AG08396 (cell line): Measurements from ENCODE around the gene SNX30.
A peak's percentile ranks its signal among the peaks of the same experiment; 100 is the strongest.

ENCODE experiments used
- DNase-seq: peaks from one replicate; pipeline ENCODE4 v3.0.0; 2012; ENCODE audit warnings: low spot score, mixed read lengths

Gene SNX30

DNA sequence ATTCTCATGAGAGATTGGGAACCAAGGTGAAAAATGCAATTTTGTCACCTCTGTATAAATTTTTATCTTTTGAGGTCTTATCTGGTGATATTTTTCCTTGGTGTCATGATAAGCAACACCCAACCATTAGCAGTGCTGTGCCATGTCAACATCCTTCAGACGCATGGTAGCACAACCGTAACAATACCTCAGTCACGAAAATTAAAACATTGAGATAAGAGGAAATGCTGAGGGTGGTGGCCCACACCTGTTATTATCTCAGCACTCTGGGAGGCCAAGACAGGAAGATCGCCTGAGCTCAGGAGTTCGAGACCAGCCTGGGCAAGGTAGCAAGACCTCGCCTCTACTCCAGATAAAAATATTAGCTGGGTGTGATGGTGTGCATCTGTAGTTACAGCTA is 107.4 kb downstream of the SNX30 start:
- no peak for DNase-seq

DNA sequence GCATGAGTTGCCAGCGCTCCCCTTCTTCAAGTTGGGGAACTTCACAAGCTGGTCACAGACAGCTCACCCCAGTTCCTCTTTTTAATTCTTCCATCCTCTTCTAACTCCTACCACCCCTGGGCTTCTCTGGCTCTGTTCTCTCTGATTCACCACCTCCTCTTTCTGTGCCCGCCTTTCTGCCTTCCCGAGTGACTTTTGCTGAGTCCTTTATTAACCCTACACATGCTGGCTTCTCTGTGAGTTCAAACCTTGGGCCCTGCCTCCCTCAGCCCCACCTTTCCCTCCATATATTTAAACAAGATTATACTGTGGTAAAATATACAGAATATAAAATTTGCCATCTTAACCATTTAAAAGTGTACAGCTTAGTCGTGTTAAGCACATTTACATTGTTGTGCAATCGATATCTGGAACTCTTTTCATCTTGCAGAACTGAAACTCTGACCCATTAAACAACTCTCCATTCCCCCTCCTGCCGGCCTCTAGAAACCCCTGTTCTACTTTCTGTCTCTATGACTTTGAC is 108.1 kb downstream of the SNX30 start:
- peak; percentile 43 for DNase-seq

DNA sequence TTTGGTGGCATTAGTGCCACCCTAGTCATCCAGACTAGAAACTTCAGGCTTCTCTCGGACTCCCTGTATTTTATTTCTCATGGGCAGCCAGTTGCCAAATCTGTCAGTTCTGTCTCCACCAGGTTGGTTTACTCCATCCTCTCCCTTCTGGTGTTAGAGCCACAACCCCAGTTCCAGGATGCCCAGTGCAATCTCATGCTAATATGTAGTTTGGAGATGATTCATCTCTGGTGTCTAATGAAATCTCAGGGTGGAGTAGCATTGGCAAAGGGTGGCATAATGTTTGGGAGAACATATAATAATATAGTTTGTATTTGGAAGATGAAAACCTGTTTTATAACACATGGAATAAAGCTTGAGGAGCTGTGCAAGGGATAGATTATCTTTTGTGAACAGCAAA is 109.9 kb downstream of the SNX30 start:
- DNase-seq, result no peak

DNA sequence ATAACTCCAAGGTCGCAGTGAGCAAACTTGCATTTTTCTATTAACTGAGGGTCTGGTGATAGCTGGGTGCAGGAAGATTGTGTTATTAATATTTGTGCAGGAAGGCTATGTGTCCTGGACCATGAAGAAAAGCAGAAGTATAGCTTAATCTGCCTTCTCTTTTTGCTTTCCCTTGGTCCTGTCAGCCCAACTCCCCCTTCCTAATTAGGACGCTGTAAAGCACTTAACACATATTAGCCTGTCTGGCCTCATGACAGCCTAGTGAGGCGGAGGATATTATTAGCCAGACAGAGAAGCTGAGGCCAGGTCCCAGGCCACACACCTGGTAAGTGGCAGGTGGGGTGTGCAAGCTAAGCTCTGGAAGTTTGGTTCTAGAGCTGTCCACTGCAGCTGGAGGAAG is 110.6 kb downstream of the SNX30 start:
- DNase-seq, result no peak

DNA sequence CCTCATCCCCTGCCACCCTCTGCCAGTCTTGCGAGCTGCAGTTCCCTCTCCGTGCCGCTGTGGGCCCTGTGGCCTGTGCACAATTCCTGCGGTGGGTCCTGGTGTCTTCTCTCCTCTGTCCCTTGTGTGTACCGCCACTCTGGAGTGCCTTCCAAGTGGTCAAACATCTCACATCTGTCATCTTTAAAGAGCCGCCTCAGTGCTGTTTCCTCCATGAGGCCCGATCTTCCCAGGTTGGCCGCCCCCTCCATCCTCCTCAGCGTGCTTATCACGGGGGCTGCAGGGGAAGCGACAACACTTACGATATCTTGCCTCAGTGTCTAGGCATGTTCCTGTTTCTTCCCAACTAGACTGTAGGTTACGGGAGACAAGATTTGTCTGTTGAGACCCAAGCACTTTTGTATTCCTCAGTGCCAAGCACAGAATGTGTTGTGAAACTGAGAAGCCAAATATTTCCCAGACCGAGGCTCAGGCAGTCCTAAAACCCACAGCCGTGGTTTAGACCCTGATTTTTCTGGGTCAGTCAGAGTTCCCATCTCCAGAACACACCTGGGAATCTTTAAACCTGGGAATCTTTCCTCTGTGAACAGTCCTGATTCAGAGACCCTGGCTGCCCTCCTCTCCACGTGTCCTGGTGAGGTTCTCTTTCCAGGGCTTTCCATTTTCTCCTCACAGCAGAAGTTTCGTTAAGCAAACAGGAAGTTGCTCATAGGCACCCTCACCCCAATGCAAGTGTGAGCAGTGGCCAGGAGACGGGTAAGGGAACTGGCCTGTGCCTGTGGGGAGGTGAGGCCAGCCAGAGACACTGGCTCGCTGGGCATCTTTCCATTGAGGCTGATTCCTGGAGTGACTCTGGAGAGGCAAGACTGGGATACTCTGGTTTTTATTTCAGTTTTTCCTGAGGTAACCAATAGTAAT is 111.3 kb downstream of the SNX30 start:
- DNase-seq, result no peak

DNA sequence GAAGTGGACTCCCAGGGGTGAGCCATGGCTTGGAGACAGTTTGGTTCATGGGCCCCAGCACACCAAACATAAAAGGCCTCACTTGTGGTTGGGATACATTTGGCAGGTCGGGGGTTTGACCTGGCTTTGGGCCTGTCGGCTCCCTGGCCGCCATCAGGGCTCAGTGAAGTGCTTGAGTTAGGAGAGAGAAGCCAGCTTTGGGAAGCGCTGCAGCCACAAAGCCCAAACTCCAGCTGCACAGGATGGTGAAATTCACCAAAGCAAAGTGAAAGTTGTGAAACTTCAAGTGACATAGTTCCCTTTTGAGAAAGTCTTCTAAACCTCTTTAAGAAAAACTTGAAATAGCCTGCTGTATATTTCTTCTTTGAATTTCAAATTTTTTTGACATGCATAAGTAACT is 112.7 kb downstream of the SNX30 start:
- DNase-seq, result peak; percentile 26

DNA sequence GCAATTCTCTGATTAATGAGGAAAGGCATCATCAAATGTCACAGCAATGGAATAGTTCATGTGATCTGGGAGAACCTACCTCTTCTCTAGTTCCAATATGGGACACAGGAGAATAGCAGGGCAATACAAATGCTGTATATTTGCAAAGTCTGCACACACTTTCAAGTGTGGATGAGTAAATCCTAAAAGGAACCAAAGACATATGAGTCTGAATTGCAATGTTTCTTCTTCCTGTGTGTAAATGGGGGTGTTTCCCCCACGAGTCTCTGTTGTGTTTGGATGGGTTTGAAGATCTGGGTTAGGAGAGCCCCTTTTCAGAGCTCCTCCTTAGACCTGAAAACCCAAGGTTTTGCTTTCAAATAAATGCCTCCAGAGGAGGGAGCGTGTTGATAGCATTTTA is 113.2 kb downstream of the SNX30 start:
- DNase-seq, result no peak

DNA sequence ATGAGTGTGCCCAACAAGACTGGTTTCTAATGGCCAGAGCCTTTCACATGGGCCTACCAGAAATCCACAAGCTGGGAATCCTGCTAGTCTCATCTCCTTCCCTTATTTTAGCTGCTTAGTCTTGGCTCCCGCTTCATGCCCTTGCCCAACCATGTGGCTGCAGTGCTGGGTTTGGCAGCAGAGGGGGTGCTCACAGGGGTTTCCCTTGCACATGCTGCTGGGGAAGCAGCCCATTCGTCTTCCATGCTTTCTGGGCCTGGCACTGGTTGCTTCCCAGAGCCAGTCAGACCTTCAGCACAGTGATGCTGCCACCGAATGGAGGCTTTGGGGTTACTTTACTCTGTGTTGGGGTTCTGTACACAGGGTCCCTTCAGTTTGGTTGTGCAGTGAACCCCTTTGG is 113.8 kb downstream of the SNX30 start:
- no peak for DNase-seq

DNA sequence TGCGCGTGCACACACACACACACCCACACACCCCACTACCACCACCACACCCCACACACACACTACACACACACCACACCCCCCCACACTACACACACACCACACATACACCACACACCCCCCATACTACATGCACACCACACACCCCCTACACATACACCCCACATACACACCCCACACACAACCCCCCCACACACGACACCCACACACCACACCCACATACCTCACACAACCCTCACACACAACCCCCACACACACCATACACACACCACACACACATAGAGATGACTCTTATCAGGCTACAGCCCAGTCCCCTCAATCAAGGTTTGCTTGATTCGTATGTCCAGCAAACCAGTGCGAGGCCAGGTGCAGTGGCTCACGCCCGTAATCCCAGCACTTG is 114.4 kb downstream of the SNX30 start:
- DNase-seq, result no peak

DNA sequence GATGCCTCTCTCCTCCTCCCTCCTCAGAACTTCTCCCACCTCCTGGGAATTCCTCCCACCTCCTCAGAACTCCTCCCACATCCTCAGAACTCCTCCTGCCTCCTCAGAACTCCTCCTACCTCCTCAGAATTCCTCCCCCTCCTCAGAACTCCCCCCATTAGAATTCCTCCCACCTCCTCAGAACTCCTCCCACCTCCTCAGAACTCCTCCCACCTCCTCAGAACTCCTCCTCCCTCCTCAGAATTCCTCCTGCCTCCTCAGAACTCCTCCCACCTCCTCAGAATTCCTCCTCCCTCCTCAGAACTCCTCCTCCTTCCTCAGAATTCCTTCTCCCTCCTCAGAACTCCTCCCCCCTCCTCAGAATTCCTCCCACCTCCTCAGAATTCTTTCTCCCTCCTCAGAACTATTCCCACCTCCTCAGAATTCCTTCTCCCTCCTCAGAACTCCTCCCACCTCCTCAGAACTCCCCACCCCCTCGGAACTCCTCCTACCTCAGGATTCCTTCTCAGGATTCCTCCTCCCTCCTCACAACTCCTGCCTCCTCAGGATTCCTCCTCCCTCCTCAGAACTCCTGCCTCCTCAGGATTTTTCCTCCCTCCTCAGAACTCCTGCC is 116.2 kb downstream of the SNX30 start:
- peak; percentile 29 for DNase-seq

DNA sequence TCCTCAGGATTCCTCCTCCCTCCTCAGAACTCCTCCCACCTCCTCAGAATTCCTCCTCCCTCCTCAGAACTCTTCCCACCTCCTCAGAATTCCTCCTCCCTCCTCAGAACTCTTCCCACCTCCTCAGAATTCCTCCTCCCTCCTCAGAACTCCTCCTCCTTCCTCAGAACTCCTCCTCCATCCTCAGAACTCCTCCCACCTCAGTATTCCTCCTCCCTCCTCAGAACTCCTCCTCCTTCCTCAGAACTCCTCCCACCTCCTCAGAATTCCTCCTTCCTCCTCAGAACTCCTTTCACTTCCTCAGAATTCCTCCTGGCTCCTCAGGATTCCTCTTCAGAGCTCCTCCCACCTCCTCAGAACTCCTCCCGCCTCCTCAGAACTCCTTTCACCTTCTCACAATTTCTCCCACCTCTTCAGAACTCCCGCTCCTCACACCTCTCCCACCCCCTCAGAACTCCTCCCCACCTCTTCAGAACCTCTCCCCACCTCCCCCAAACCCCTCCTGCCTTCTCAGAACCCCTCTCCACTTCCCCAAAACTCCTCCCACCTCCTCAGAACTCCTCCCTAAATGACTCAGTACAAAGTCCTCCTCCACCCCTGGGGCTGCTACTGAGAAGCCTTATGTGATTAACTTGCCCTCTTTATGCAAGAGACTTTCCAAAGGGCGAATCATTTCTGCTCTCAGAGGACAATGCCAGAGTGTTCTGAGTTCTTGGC is 116.9 kb downstream of the SNX30 start:
- peak; percentile 79 for DNase-seq

DNA sequence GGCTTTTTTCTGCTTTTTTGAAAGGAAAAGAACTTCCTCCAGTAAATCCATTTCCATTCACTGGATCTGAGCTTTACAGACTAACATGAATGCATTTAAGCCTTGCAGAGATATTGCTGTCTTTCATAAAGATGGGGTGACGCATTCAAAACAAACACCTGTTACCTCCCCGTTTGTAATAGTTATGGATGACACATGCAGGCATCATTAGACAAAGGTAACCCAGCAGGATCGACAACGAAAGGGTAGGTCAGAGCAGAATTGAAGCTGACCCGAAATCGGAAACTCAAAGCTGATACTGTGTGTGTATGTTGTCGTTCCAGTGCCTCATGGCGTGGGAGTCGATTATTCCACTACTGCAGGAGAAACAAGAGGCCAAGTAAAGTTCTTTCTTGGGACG is 117.9 kb downstream of the SNX30 start:
- DNase-seq, result no peak

DNA sequence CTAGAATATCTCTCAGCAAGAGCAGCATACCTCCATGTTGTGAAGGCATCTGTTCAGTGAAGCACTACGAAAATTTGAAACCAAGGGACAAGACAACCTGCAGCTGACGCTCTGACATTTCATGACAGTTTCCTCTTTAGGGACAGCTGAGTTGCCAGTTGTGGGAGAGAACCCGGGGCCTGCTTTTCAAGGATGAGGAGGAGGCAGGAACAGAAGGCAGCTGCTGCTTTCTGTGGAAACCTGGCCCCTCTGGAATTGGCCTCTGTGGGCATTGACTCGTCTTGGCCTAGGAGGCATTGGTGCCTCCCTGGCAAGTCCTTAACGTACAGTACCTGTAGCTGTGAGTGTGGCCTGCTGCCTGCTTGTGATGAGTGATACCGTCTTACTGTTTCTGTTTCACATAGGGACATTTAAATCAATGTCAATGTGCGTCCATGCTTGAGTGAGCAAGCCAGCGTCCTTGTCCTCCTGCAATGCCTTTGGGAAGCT is 118.5 kb downstream of the SNX30 start:
- no peak for DNase-seq

DNA sequence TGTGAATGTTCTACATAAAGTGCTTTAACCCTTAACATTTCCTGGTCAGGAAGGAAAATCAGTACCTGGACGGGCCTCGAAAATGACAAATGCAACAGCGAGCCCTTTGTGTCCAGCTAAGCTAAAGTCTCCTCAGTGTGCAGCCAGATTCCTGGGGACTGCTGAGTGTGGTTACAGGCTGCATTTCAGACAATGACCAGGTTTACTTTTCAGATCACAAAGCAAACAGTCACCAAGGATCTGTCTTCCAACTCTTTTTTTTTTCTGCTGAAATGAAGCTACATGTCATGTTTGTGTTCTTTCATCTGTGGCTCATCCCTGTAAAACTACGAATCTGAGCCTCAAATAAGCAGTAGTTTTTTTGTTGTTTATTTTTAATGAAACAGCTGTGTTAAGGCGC is 119.4 kb downstream of the SNX30 start:
- DNase-seq, result no peak

DNA sequence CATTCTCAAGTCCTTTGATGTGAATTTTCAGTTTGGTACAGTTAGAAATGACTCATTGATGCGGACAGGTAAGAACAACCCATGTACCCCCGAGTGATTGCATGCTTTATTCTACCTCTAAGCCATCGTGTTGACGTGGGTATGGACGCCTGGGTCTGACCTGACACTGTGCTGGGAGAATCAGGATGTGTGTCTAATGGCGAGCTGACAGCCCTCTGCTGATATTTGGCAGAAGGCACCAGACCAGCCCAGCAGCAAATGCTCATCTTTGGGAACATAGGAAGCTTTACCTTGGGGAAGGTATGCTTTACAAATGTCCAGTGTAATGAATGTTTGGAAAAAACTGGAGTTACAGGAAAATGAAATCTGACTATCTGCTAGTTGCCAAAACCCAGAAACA is 120.0 kb downstream of the SNX30 start:
- no peak for DNase-seq

DNA sequence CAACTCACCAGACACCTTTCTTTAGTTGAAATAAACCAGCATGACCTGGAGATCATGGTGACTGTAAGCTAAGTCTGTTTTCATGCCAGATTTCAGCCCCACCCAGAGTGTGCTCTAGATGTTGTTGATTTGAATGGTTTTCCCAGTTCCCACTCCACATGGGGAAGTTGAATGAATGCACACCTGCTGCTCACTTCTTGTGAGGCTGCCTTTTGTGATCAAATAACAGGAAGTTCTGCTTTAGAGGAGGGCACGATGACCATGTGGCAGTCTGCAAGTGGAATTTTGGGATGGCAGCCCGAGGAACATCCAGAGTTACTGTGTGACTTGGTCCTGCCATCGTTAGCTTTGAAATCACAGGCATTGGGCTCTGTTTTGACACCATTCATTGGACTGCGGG is 121.5 kb downstream of the SNX30 start:
- DNase-seq, result no peak

DNA sequence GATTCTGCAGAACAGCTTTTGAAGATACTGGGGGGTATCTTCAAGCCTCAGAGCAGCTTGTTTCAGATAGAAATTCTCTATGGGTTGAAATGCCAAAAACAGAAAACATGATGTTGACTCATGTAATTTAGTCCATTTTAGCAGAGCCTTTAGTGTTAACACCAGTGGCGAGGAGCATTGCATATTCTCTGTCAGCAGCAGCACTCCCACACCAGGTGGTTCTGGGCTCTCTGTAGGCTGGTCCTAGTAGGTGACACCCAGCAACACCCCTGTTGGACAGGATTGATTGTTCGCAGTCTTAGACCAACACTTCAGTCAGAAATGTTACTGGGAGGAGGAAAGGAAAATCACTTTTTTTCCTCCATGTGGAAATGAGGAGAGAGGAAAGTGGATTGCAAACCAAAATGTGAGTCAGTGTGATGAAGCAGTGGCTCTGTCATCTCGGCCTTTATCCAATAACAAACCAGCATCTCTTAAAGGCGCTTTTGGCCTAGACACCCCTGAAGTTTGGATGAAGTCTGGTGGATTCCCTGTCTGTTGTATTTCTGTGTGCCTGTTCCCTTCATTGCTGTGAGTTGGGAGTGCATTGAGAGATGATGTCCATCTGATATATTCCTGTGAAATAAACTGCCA is 123.3 kb downstream of the SNX30 start:
- no peak for DNase-seq

DNA sequence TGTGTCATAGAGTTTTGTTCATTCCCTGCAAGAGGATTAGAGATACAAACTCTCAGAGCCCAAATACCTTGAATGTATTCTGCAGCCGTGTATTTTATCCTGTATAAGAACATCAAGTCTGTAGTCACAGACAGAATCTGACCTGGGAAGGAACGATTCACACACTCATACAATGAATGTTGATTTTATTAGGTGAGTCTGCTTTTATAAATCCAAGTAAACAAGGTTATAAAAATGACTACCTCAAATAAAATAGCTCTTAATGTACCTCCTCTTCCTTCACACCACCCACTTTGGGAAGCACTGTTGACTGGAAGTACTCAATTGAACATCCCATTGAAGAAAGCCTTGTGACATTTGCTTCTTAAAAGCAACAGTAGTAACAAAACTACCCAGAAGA is 128.2 kb downstream of the SNX30 start:
- no peak for DNase-seq

DNA sequence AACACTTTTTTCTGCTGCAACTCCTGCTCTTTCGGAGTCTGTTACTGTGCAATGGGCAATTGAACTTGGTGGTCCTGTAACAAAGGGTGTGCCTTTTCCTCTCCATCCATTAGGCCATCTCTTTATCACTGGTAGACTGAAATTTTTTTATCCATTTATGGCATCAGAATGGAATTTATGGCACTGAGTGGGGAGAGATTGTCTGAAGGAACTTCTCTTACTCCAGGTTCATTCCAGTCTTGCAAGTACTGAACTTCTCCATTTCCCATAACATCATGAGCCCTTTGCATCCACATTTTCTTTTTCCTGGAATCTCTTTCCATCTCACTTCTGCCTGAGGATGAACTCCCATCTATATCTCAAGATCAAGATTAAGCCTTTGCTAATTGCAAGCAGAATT is 130.1 kb downstream of the SNX30 start:
- DNase-seq, result no peak

DNA sequence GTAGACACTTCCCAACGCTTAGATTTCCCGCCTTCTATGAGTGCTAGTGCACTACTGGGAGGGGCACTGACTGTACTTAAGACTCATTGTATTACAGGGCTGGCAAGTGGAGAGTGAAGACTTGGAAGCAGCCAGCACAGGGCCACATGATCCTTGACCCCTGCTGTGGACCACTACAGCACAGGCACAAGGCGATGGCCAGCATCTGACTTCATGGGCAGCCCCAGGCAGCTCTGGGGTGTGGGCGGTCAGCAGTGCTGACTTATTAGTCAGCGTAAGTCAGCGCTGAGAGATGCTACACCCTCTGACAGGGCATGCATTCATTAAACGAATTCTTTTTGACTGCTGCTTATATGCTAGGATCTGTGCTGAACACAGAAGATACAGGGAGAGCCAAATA is 130.8 kb downstream of the SNX30 start:
- DNase-seq, result peak; percentile 37

DNA sequence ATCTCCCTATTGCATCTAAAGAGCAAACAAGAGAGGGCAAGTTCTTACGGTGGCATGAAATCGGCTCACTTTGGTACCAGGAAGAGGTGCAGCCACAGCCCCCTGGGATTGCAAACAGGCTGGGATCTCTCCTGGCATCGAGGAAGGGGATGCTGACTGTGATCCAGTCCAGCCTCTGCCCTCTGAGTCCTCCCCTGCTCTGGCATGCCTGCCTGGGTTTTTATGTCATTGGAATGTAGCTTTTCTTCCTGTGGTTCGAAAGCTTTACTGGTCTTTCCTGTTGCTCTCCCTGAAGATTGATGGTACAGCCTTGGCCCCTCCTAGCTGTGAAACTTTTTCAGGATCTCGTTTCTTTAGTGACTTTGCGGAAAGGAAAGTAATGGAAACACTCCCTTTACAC is 133.5 kb downstream of the SNX30 start:
- peak; percentile 57 for DNase-seq

DNA sequence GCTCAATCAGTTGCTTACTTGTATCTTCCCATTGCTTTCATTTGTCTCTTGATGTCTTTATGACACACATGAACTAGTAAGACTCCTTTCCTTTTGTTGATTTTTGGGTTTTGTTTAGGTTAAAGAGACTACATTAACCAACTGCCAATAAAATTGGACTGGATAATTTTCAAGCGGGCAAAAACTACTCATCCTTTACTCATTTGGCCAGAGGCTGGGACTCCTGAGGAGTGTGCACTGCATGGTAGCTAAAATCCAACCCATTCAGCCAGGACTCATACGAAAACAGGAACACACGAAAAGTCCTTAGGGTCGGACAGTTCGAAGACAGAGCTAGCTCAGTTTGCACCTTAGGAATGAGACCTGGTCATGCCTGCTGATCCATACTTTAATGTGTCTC is 134.2 kb downstream of the SNX30 start:
- DNase-seq, result no peak
